GM03348 (cell line): Measurements from ENCODE around the gene KDM4C.
"Not testable (repeated sequence)": the region's sequence is repeated elsewhere in the genome, so short reads cannot be mapped to it uniquely, and the experiment has no call there.

Experiments used
- DNase-seq: peaks from one replicate; pipeline ENCODE4 v3.0.0; 2012; ENCODE audit warnings: low spot score

Gene KDM4C

GRCh38 chr9:6806318-6806717 is 48.5 kb downstream of the KDM4C start:
- not testable (repeated sequence) for DNase-seq

- not testable (repeated sequence) for DNase-seq
Measured at GRCh38 chr9:6807669-6808068, 49.9 kb downstream of the KDM4C start.

GRCh38 chr9:6811436-6811835 is 53.7 kb downstream of the KDM4C start:
- DNase-seq, result no peak

GRCh38 chr9:6816581-6816980 is 58.8 kb downstream of the KDM4C start:
- DNase-seq, result no peak

GRCh38 chr9:6818292-6818922 is 60.6 kb downstream of the KDM4C start:
- DNase-seq, result no peak

GRCh38 chr9:6819112-6819511 is 61.3 kb downstream of the KDM4C start:
- no peak for DNase-seq

GRCh38 chr9:6819529-6819928 is 61.8 kb downstream of the KDM4C start:
- DNase-seq, result no peak

- DNase-seq, result no peak
Measured at GRCh38 chr9:6822696-6823095, 64.9 kb downstream of the KDM4C start.

GRCh38 chr9:6827439-6828145 is 69.8 kb downstream of the KDM4C start:
- DNase-seq, result peak; percentile 57

- DNase-seq, result no peak
Measured at GRCh38 chr9:6829027-6829426, 71.3 kb downstream of the KDM4C start.

GRCh38 chr9:6829536-6829935 is 71.8 kb downstream of the KDM4C start:
- DNase-seq, result no peak

- no peak for DNase-seq
Measured at GRCh38 chr9:6833518-6834192, 75.9 kb downstream of the KDM4C start.

GRCh38 chr9:6834306-6834705 is 76.5 kb downstream of the KDM4C start:
- no peak for DNase-seq

GRCh38 chr9:6838158-6838557 is 80.4 kb downstream of the KDM4C start:
- no peak for DNase-seq

GRCh38 chr9:6842584-6842947 is 84.8 kb downstream of the KDM4C start:
- peak; percentile 30 for DNase-seq

GRCh38 chr9:6843742-6844141 is 86.0 kb downstream of the KDM4C start:
- no peak for DNase-seq

GRCh38 chr9:6844267-6844666 is 86.5 kb downstream of the KDM4C start:
- no peak for DNase-seq

- DNase-seq, result no peak
Measured at GRCh38 chr9:6845128-6845826, 87.5 kb downstream of the KDM4C start.

- DNase-seq, result peak; percentile 19
Measured at GRCh38 chr9:6845880-6846279, 88.1 kb downstream of the KDM4C start.

GRCh38 chr9:6852243-6852963 is 94.6 kb downstream of the KDM4C start:
- DNase-seq, result peak; percentile 41

- no peak for DNase-seq
Measured at GRCh38 chr9:6855860-6856259, 98.1 kb downstream of the KDM4C start.

- DNase-seq, result no peak
Measured at GRCh38 chr9:6864102-6864501, 106.3 kb downstream of the KDM4C start.
